IMR-90 (cell line): Measurements from ENCODE around the gene C1orf87.

ENCODE experiments used
- CEBPB ChIP-seq: IDR thresholded peaks from 2 replicates; pipeline ENCODE4 v1.6.1; 2012; ENCODE audit warnings: low read depth, low read length, improper control_type of control experiment
- TF ChIP-seq, protein P1 (sequence below): conservative IDR thresholded peaks from 2 replicates; pipeline ENCODE4 v1.5.1; 2012; ENCODE audit warnings: mild to moderate bottlenecking, low read depth, low read length, improper control_type of control experiment

DNA sequence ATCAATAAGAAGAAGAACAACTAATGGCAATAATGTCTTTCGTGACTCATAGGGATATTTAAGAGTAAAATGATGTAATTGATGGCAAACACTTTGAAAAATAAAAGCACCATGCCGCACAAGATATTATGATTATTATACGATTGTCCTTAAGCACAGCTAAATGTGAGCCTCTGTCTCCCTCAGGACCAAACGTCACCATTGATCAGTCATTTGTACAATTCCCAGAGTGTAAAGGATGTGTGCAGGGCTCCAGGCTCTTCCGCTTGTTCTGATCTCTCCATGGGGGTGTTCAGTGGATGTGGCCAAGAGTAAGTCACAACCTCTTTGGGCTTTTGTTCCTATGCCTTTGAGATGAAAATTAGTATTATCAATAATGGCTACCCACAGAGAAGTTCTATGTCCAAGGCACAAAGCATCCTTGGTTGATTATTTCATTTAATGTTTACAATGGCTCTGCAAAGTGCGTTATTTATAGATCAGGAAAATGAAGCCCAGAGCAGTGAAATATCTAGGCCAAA, 17.7 kb upstream of the C1orf87 start:
- TF ChIP-seq, protein P1, sequence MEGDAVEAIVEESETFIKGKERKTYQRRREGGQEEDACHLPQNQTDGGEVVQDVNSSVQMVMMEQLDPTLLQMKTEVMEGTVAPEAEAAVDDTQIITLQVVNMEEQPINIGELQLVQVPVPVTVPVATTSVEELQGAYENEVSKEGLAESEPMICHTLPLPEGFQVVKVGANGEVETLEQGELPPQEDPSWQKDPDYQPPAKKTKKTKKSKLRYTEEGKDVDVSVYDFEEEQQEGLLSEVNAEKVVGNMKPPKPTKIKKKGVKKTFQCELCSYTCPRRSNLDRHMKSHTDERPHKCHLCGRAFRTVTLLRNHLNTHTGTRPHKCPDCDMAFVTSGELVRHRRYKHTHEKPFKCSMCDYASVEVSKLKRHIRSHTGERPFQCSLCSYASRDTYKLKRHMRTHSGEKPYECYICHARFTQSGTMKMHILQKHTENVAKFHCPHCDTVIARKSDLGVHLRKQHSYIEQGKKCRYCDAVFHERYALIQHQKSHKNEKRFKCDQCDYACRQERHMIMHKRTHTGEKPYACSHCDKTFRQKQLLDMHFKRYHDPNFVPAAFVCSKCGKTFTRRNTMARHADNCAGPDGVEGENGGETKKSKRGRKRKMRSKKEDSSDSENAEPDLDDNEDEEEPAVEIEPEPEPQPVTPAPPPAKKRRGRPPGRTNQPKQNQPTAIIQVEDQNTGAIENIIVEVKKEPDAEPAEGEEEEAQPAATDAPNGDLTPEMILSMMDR: no peak
- TF ChIP-seq CEBPB: no peak
